Colonic mucosa (tissue), 4 donors: ENCODE data around the gene FEM1B. TPM values are rescaled to one million over a fixed set of nuclear protein-coding genes. Genes with fewer than 3 reads are reported as not detected.

Source experiments
- DNase-seq: peaks from one replicate; pipeline ENCODE4 v3.0.0-alpha.2; 2020
- H3K27ac ChIP-seq: fragments of 200-600 bp; one replicate; pipeline ENCODE4 v1.8.0; 2021
- H3K27me3 ChIP-seq: fragments of 200-600 bp; one replicate; pipeline ENCODE4 v1.8.0; 2021
- H3K36me3 ChIP-seq: fragments of 200-600 bp; one replicate; pipeline ENCODE4 v1.8.0; 2021
- H3K4me1 ChIP-seq: fragments of 200-600 bp; one replicate; pipeline ENCODE4 v1.8.0; 2021; ENCODE audit warnings: mild to moderate bottlenecking
- H3K4me3 ChIP-seq: fragments of 200-600 bp; one replicate; pipeline ENCODE4 v1.8.0; 2021
- H3K9ac ChIP-seq, 2 donors: one replicate each; pipeline ENCODE4 v1.7.0; 2013; ENCODE audit warnings: control low read depth in 2 of 2, low read depth in 2 of 2, low read length in 2 of 2
- H3K9me3 ChIP-seq: fragments of 200-600 bp; one replicate; pipeline ENCODE4 v1.8.0; 2021
- CTCF ChIP-seq: fragments of 200-600 bp; IDR thresholded peaks from one replicate; pipeline ENCODE4 v1.8.0; 2022; ENCODE audit warnings: antibody characterized with exemption, mild to moderate bottlenecking
- intact Hi-C: fragments of 100-400 bp; cut with DNase I; formaldehyde crosslinking; loops from one replicate; pipeline ENCODE4 v1.14.1; 2022
- total RNA-seq, 2 donors: library from RNA; stranded (reverse); fragmentation: NEBNext Ultra II Directional in 1 of 2; extraction: Animal tissue kit (Norgen Biotek cat#: 25700) in 1 of 2; gene quantifications; one replicate each; pipeline ENCODE4 v1.2.1, GENCODE V29; 2021
- donor health status: healthy.
- donor health status: DM: no; HTN: no; CAD: no.
- donor health status: DM: no; HTN: no; CAD: no.

Gene FEM1B
- total RNA-seq, 2 donors from 2014 or later, result 34.4 to 52.4 TPM

- TF ChIP-seq CTCF, result no peak
- no peaks in the 10 kb centered on the region for H3K9me3 ChIP-seq
- no peak overlapping the region for H3K9ac ChIP-seq
- H3K27ac ChIP-seq, result no peak overlapping the region
- DNase-seq, result no peak
- no peaks in the 10 kb centered on the region for H3K36me3 ChIP-seq
- no peak overlapping the region for H3K4me3 ChIP-seq
- no peaks in the 10 kb centered on the region for H3K4me1 ChIP-seq
- no peaks in the 10 kb centered on the region for H3K27me3 ChIP-seq
- intact Hi-C loops, result no loop called here
Measured at GRCh38 chr15:68315035-68315434, 37.5 kb downstream of the FEM1B start.

GRCh38 chr15:68315495-68316031 lies 38.0 kb downstream of the FEM1B start:
- no peaks in the 10 kb centered on the region for H3K27me3 ChIP-seq
- no peak overlapping the region for H3K9ac ChIP-seq
- H3K27ac ChIP-seq, result no peak overlapping the region
- intact Hi-C loops, result no loop called here
- H3K9me3 ChIP-seq, result no peaks in the 10 kb centered on the region
- DNase-seq, result no peak
- no peak for TF ChIP-seq CTCF
- no peaks in the 10 kb centered on the region for H3K36me3 ChIP-seq
- no peak overlapping the region for H3K4me3 ChIP-seq
- H3K4me1 ChIP-seq, result no peaks in the 10 kb centered on the region

GRCh38 chr15:68316061-68316804 lies 38.7 kb downstream of the FEM1B start:
- no peaks in the 10 kb centered on the region for H3K9me3 ChIP-seq
- no peak overlapping the region for H3K9ac ChIP-seq
- TF ChIP-seq CTCF, result no peak
- no peak for DNase-seq
- no peak overlapping the region for H3K27ac ChIP-seq
- H3K4me1 ChIP-seq, result no peaks in the 10 kb centered on the region
- intact Hi-C loops, result no loop called here
- H3K27me3 ChIP-seq, result no peaks in the 10 kb centered on the region
- H3K36me3 ChIP-seq, result no peaks in the 10 kb centered on the region
- no peak overlapping the region for H3K4me3 ChIP-seq

GRCh38 chr15:68317281-68318007 lies 39.9 kb downstream of the FEM1B start:
- Histone ChIP-seq H3K27me3 (no peaks in the 10 kb centered on the region), H3K9me3 (no peaks in the 10 kb centered on the region), H3K4me3 (no peak overlapping the region), H3K27ac (no peak overlapping the region), H3K36me3 (no peaks in the 10 kb centered on the region), H3K9ac (no peak overlapping the region), H3K4me1 (no peaks in the 10 kb centered on the region)
- TF ChIP-seq CTCF, result no peak
- intact Hi-C loops, result no loop called here
- no peak for DNase-seq

GRCh38 chr15:68318008-68318835 lies 40.7 kb downstream of the FEM1B start:
- intact Hi-C loops, result no loop called here
- no peaks in the 10 kb centered on the region for H3K27me3 ChIP-seq
- no peak for DNase-seq
- TF ChIP-seq CTCF, result no peak
- no peaks in the 10 kb centered on the region for H3K36me3 ChIP-seq
- no peak overlapping the region for H3K27ac ChIP-seq
- H3K4me1 ChIP-seq, result no peaks in the 10 kb centered on the region
- no peak overlapping the region for H3K4me3 ChIP-seq
- no peaks in the 10 kb centered on the region for H3K9me3 ChIP-seq
- no peak overlapping the region for H3K9ac ChIP-seq
